HG02759 (cell line): ENCODE results near the gene EXOC6B.
A peak's percentile ranks its signal among the peaks of the same experiment; 100 is the strongest.
"Not testable (repeated sequence)": the region's sequence is repeated elsewhere in the genome, so short reads cannot be mapped to it uniquely, and the experiment has no call there.

Source experiments
- ATAC-seq: cut with Tn5 transposase; IDR thresholded peaks from one replicate; pipeline ENCODE4 v1.9.1; 2021; ENCODE audit warnings: mild to moderate bottlenecking, moderate library complexity; ENCODE audit not compliant: unreplicated experiment

The EXOC6B gene

GRCh38 chr2:72685638-72686213 lies 140.1 kb downstream of the EXOC6B start:
- ATAC-seq, result no peak

GRCh38 chr2:72682061-72682460 lies 143.8 kb downstream of the EXOC6B start:
- ATAC-seq, result no peak

- ATAC-seq, result no peak
Observed at GRCh38 chr2:72681016-72681995, 144.5 kb downstream of the EXOC6B start.

GRCh38 chr2:72678024-72678423 lies 147.8 kb downstream of the EXOC6B start:
- ATAC-seq, result peak; percentile 65

- no peak for ATAC-seq
Observed at GRCh38 chr2:72676341-72677025, 149.3 kb downstream of the EXOC6B start.

GRCh38 chr2:72674982-72675915 lies 150.6 kb downstream of the EXOC6B start:
- ATAC-seq, result no peak

- no peak for ATAC-seq
Observed at GRCh38 chr2:72673279-72673678, 152.6 kb downstream of the EXOC6B start.

- ATAC-seq, result no peak
Observed at GRCh38 chr2:72669121-72669520, 156.7 kb downstream of the EXOC6B start.

GRCh38 chr2:72668647-72669046 lies 157.2 kb downstream of the EXOC6B start:
- no peak for ATAC-seq

GRCh38 chr2:72665448-72665847 lies 160.4 kb downstream of the EXOC6B start:
- no peak for ATAC-seq

- no peak for ATAC-seq
Observed at GRCh38 chr2:72661985-72662384, 163.8 kb downstream of the EXOC6B start.

- ATAC-seq, result no peak
Observed at GRCh38 chr2:72649810-72650209, 176.0 kb downstream of the EXOC6B start.

- not testable (repeated sequence) for ATAC-seq
Observed at GRCh38 chr2:72641221-72641620, 184.6 kb downstream of the EXOC6B start.

GRCh38 chr2:72638600-72639211 lies 187.1 kb downstream of the EXOC6B start:
- ATAC-seq, result no peak

GRCh38 chr2:72636210-72636609 lies 189.6 kb downstream of the EXOC6B start:
- no peak for ATAC-seq

GRCh38 chr2:72630767-72631166 lies 195.1 kb downstream of the EXOC6B start:
- no peak for ATAC-seq

- no peak for ATAC-seq
Observed at GRCh38 chr2:72629062-72629461, 196.8 kb downstream of the EXOC6B start.

- no peak for ATAC-seq
Observed at GRCh38 chr2:72627083-72627482, 198.8 kb downstream of the EXOC6B start.

GRCh38 chr2:72625366-72625765 lies 200.5 kb downstream of the EXOC6B start:
- ATAC-seq, result no peak

- ATAC-seq, result no peak
Observed at GRCh38 chr2:72623481-72623880, 202.4 kb downstream of the EXOC6B start.
